NCI-H2107 treated with DMSO at 0.1 percent for 48 hours (cell line): ENCODE results near the gene GOLGA8K.
"Not testable (repeated sequence)": the region's sequence is repeated elsewhere in the genome, so short reads cannot be mapped to it uniquely, and the experiment has no call there.

ENCODE experiments used
- DNase-seq: peaks from one replicate; lab custom pipeline; 2025; ENCODE audit not compliant: unreplicated experiment; lab: John Stamatoyannopoulos, UW

The GOLGA8K gene

GRCh38 chr15:32403192-32403591 is at the start of gene GOLGA8K:
Gene GOLGA8K, minus strand, starts transcription at chr15:32403292. Its CDS starts 98 bp downstream, at chr15:32403194.
- not testable (repeated sequence) for DNase-seq

- not testable (repeated sequence) for DNase-seq
Measured at GRCh38 chr15:32440445-32440977, 37.4 kb upstream of the GOLGA8K start.

GRCh38 chr15:32434102-32434963 is 31.2 kb upstream of the GOLGA8K start:
- not testable (repeated sequence) for DNase-seq

- not testable (repeated sequence) for DNase-seq
Measured at GRCh38 chr15:32427635-32428034, 24.5 kb upstream of the GOLGA8K start.

- DNase-seq = not testable (repeated sequence)
Measured at GRCh38 chr15:32426511-32426910, 23.4 kb upstream of the GOLGA8K start.

- DNase-seq = not testable (repeated sequence)
Measured at GRCh38 chr15:32407903-32408302, 4.8 kb upstream of the GOLGA8K start.

GRCh38 chr15:32396522-32396921 is 6.6 kb downstream of the GOLGA8K start:
- not testable (repeated sequence) for DNase-seq

- DNase-seq = not testable (repeated sequence)
Measured at GRCh38 chr15:32394745-32395144, 8.3 kb downstream of the GOLGA8K start.

- DNase-seq = not testable (repeated sequence)
Measured at GRCh38 chr15:32388050-32388648, 14.9 kb downstream of the GOLGA8K start.

GRCh38 chr15:32385823-32386495 is 17.1 kb downstream of the GOLGA8K start:
- not testable (repeated sequence) for DNase-seq

- DNase-seq = not testable (repeated sequence)
Measured at GRCh38 chr15:32374185-32374584, 28.9 kb downstream of the GOLGA8K start.

GRCh38 chr15:32373707-32374106 is 29.4 kb downstream of the GOLGA8K start:
- DNase-seq = not testable (repeated sequence)

GRCh38 chr15:32372075-32372474 is 31.0 kb downstream of the GOLGA8K start:
- DNase-seq = not testable (repeated sequence)

- DNase-seq = not testable (repeated sequence)
Measured at GRCh38 chr15:32370526-32370925, 32.6 kb downstream of the GOLGA8K start.

GRCh38 chr15:32370064-32370463 is 33.0 kb downstream of the GOLGA8K start:
- DNase-seq = not testable (repeated sequence)

- not testable (repeated sequence) for DNase-seq
Measured at GRCh38 chr15:32366492-32366891, 36.6 kb downstream of the GOLGA8K start.

- not testable (repeated sequence) for DNase-seq
Measured at GRCh38 chr15:32365955-32366354, 37.1 kb downstream of the GOLGA8K start.

- DNase-seq = not testable (repeated sequence)
Measured at GRCh38 chr15:32364944-32365343, 38.1 kb downstream of the GOLGA8K start.

- not testable (repeated sequence) for DNase-seq
Measured at GRCh38 chr15:32363449-32363848, 39.6 kb downstream of the GOLGA8K start.

- not testable (repeated sequence) for DNase-seq
Measured at GRCh38 chr15:32361662-32362061, 41.4 kb downstream of the GOLGA8K start.

- not testable (repeated sequence) for DNase-seq
Measured at GRCh38 chr15:32358462-32358861, 44.6 kb downstream of the GOLGA8K start.
